Gastrocnemius medialis (tissue), 4 donors: Measurements from ENCODE around the gene PSAT1. TPM values are rescaled to one million over a fixed set of nuclear protein-coding genes. Genes with fewer than 3 reads are reported as not detected.

ENCODE experiments used
- ATAC-seq, 2 donors: fragments of 150-250 bp; one replicate each; pipeline ENCODE4 v1.9.1; 2016
- DNase-seq, 2 donors: peaks; one replicate each; pipeline ENCODE4 v3.0.0-alpha.2; 2019
- H3K27ac ChIP-seq, 4 donors: fragments of 200-600 bp; sonication (generic); 1 replicate in 1 of 4; 2 replicates in 3 of 4; pipeline ENCODE4 v1.5.1; 2016 to 2018; ENCODE audit warnings: mild to moderate bottlenecking in 2 of 4, moderate library complexity in 1 of 4
- H3K27me3 ChIP-seq, 3 donors: fragments of 200-600 bp; sonication (generic) in 2 of 3; 1 replicate in 1 of 3; 2 replicates in 2 of 3; pipeline versions ENCODE4 v1.5.1 to v1.6.0; 2016 to 2019; ENCODE audit warnings: mild to moderate bottlenecking in 1 of 3, moderate library complexity in 1 of 3
- H3K36me3 ChIP-seq, 2 donors: fragments of 200-600 bp; sonication (generic) in 1 of 2; one replicate each; pipeline ENCODE4 v1.5.1; 2017 to 2018
- H3K4me1 ChIP-seq, 2 donors: fragments of 200-600 bp; sonication (generic) in 1 of 2; one replicate each; pipeline ENCODE4 v1.5.1; 2016 to 2017; ENCODE audit warnings: mild to moderate bottlenecking in 2 of 2
- H3K4me3 ChIP-seq, 4 donors: fragments of 200-600 bp; sonication (generic) in 3 of 4; 1 replicate in 1 of 4; 2 replicates in 3 of 4; pipeline ENCODE4 v1.5.1; 2016 to 2019; ENCODE audit warnings: mild to moderate bottlenecking in 2 of 4
- H3K9me3 ChIP-seq, 3 donors: fragments of 200-600 bp; sonication (generic) in 2 of 3; 1 replicate in 1 of 3; 2 replicates in 2 of 3; pipeline ENCODE4 v1.5.1; 2016 to 2019
- CTCF ChIP-seq, 5 experiments: fragments of 450-650 bp in 3 of 5; fragments of 200-600 bp in 2 of 5; sonication (generic) in 2 of 5; IDR thresholded peaks in 4 of 5; conservative IDR thresholded peaks in 1 of 5; 1 replicate in 4 of 5; 2 replicates in 1 of 5; pipeline ENCODE4 v1.5.1; 2016 to 2019; ENCODE audit warnings: antibody characterized with exemption in 5 of 5, mild to moderate bottlenecking in 3 of 5, moderate library complexity in 3 of 5
- POLR2A ChIP-seq, 2 donors: fragments of 450-650 bp; IDR thresholded peaks; one replicate each; pipeline ENCODE4 v1.6.1; 2017; ENCODE audit warnings: antibody characterized with exemption in 2 of 2, mild to moderate bottlenecking in 2 of 2, moderate library complexity in 2 of 2
- in situ Hi-C, 4 donors: fragments of 200-750 bp; cut with MboI; loops; one replicate each; pipeline versions ENCODE4 v1.15.0 to v1.8.0; 2017; ENCODE audit warnings: low sequenced_read_pairs in 4 of 4
- intact Hi-C: fragments of 100-400 bp; cut with DNase I; formaldehyde crosslinking; loops from one replicate; pipeline ENCODE4 v1.15.1; 2023; ENCODE audit warnings: low total_unique reads
- total RNA-seq, 4 donors: library from RNA; depleted of rRNA; stranded (reverse); fragments of >200 nt; gene quantifications; one replicate each; pipeline versions ENCODE4 v1.1.0 to v1.2.3, GENCODE V29; 2016

PSAT1 gene
- total RNA-seq, 4 donors from 2014 or later = 0.33 to 0.52 TPM; not detected in 2

DNA sequence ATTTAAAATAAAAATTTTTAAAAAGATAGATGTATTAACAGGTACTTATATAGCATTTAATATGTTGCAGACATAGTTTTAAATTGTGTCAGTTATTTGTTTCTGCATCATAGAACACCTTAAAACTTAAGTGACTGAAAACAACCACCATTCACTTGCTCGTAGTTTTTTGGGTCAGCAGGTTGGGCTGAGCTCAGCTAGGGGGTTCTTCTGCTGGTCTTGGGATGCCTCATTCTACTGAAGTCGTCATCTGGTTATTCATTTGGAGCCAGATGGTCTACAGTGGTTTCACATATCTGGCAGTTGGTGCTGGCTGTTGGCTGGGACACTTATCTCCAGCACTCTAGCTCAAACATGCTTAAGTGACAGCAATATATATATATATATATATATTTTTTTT, 29.6 kb downstream of the PSAT1 start:
- Histone ChIP-seq H3K36me3 (no peaks in the 10 kb centered on the region), H3K4me3 (no peak overlapping the region), H3K27ac (no peak overlapping the region), H3K27me3 (no peaks in the 10 kb centered on the region), H3K9me3 (no peaks in the 10 kb centered on the region), H3K4me1 (no peaks in the 10 kb centered on the region)
- intact Hi-C loops (no loop called here), in situ Hi-C loops (no loop called here)
- DNase-seq (no peak), ATAC-seq (no peak)
- TF ChIP-seq CTCF (IDR thresholded peaks at IDR 0.05 in 4 of 5, conservative IDR thresholded peaks at IDR 0.05 in 1 of 5) = no peak
- no peak for TF ChIP-seq POLR2A (IDR thresholded peaks at IDR 0.05)

- H3K27me3 ChIP-seq = no peaks in the 10 kb centered on the region
- H3K4me1 ChIP-seq = no peaks in the 10 kb centered on the region
- no peak overlapping the region for H3K4me3 ChIP-seq
- H3K27ac ChIP-seq = no peak overlapping the region
- no peaks in the 10 kb centered on the region for H3K36me3 ChIP-seq
- in situ Hi-C loops = no loop called here
- H3K9me3 ChIP-seq = no peaks in the 10 kb centered on the region
- no peak for TF ChIP-seq CTCF (IDR thresholded peaks at IDR 0.05 in 4 of 5, conservative IDR thresholded peaks at IDR 0.05 in 1 of 5)
- no peak for TF ChIP-seq POLR2A (IDR thresholded peaks at IDR 0.05)
- DNase-seq (no peak), ATAC-seq (no peak)
- intact Hi-C loops = no loop called here
Measured at GRCh38 chr9:78332381-78332780, 35.5 kb downstream of the PSAT1 start.

DNA sequence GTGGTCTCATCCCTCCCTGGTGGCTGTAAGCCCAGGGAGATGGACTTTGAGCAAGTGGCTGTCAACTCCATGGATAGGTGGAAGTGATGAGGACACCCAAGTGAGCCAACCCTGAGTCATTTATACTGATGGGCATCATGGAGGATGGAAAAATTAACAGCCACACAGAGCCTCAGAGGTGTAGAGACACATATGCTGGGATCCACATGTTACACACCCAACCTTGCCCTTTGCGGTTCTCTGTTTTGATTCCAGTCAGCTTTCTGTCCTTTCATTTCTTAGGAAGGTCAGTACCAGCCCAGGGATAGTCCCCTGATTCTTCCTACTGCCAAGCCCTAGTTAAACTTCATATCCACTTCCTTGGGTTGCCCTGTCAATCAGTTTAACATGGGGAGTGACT, 51.9 kb downstream of the PSAT1 start:
- no peak for TF ChIP-seq POLR2A (IDR thresholded peaks at IDR 0.05)
- no peak for TF ChIP-seq CTCF (IDR thresholded peaks at IDR 0.05 in 4 of 5, conservative IDR thresholded peaks at IDR 0.05 in 1 of 5)
- in situ Hi-C loops = no loop called here
- Histone ChIP-seq H3K9me3 (no peaks in the 10 kb centered on the region), H3K4me1 (no peaks in the 10 kb centered on the region), H3K4me3 (no peak overlapping the region), H3K36me3 (no peaks in the 10 kb centered on the region), H3K27ac (no peak overlapping the region), H3K27me3 (no peaks in the 10 kb centered on the region)
- ATAC-seq = no peak
- intact Hi-C loops = no loop called here
- no peak for DNase-seq

- TF ChIP-seq CTCF (IDR thresholded peaks at IDR 0.05 in 4 of 5, conservative IDR thresholded peaks at IDR 0.05 in 1 of 5) (no peak), POLR2A (IDR thresholded peaks at IDR 0.05) (no peak)
- intact Hi-C loops (no loop called here), in situ Hi-C loops (no loop called here)
- Histone ChIP-seq H3K36me3 (no peaks in the 10 kb centered on the region), H3K27me3 (no peaks in the 10 kb centered on the region), H3K4me3 (no peak overlapping the region), H3K4me1 (no peaks in the 10 kb centered on the region), H3K9me3 (no peaks in the 10 kb centered on the region), H3K27ac (no peak overlapping the region)
- ATAC-seq (no peak), DNase-seq (no peak)
Measured at GRCh38 chr9:78351816-78352215, 54.9 kb downstream of the PSAT1 start.

- no peak overlapping the region for H3K4me3 ChIP-seq
- no peak for ATAC-seq
- in situ Hi-C loops = no loop called here
- no peaks in the 10 kb centered on the region for H3K9me3 ChIP-seq
- DNase-seq = no peak
- H3K36me3 ChIP-seq = no peaks in the 10 kb centered on the region
- TF ChIP-seq CTCF (IDR thresholded peaks at IDR 0.05 in 4 of 5, conservative IDR thresholded peaks at IDR 0.05 in 1 of 5) (no peak), POLR2A (IDR thresholded peaks at IDR 0.05) (no peak)
- intact Hi-C loops = no loop called here
- H3K4me1 ChIP-seq = no peaks in the 10 kb centered on the region
- H3K27ac ChIP-seq = no peak overlapping the region
- no peaks in the 10 kb centered on the region for H3K27me3 ChIP-seq
Measured at GRCh38 chr9:78354324-78354973, 57.5 kb downstream of the PSAT1 start.
